A549 treated with dexamethasone at 1 μM for 4 hours (cell line): ENCODE results near the gene ZNF41. TPM values are rescaled to one million over a fixed set of nuclear protein-coding genes. Genes with fewer than 3 reads are reported as not detected.

Experiments used
- total RNA-seq: library from RNA; stranded (reverse); fragments of 200-300 nt; extraction: Qiagen RNA extraction; gene quantifications from 5 replicates; pipeline ENCODE4 v1.2.3, GENCODE V29; 2022

The ZNF41 gene
- total RNA-seq = 3.6 to 4.5 TPM (median 4.3 TPM) in 5 replicates

DNA sequence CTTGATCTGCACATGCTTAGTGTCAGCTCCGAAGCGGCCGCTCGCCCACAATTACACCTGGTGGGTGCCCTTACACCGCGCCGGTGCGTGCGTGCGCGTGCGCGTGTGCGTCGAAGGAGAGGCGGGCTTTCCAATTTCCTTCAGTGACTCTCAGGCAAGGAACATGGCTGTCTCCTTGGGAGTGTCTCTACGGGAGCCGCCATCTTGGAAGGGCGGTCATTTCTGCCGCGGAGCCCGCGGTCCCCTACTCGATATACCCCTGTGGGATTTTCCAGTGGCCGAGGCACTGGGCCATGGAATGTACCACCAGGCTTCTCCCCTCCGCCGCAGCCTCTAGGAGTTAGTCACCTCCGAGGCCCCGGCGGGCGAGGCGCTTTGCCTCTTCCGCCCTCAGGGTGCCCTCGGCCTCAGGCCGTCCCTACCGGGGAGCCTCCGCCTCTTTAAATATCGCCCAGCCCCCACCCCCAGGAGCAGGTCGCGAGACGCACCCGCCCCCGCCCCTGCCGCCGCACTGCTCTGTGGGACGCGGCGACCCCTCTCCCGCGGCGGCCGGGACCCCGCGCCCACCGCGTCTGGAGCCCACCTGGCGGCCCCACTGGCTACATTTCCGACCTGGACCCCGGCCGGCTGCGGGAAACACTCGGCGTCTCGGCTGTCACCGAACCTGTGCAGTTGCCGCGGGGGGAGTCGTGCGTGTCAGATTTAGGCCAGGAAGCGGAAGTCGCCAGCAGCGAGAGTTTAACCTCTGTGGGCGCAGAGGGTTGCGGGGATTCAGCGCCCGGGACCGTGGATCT, at the start of gene ZNF41:
TSS of gene ZNF41 (minus strand) at position 711 of the 794 bp plus-strand sequence. CDS start 15,741 bp downstream, outside the sequence.

Other genes starting within 250 kb of the ZNF41 start
- 0.05 TPM in 2 of 5 replicates, not detected in the others for gene ZNF157, start 112.6 kb downstream of the ZNF41 start, total RNA-seq
- 40.3 to 59.5 TPM (median 55.8 TPM) in 5 replicates for gene ARAF, start 78.0 kb upstream of the ZNF41 start, total RNA-seq
- gene TIMP1, start 99.2 kb upstream of the ZNF41 start, total RNA-seq = 247 to 270 TPM (median 250 TPM) in 5 replicates
- 0.15 to 0.73 TPM (median 0.42 TPM) in 5 replicates for gene SYN1, start 136.6 kb upstream of the ZNF41 start, total RNA-seq
- gene CFP, start 146.7 kb upstream of the ZNF41 start, total RNA-seq = 0.30 to 0.95 TPM (median 0.34 TPM) in 5 replicates
- 30.4 to 40.1 TPM (median 38.5 TPM) in 5 replicates for gene ELK1, start 167.3 kb upstream of the ZNF41 start, total RNA-seq
- gene UXT, start 176.0 kb upstream of the ZNF41 start, total RNA-seq = 157 to 183 TPM (median 163 TPM) in 5 replicates